HUES64 (cell line): ENCODE results near the gene CRYAA. TPM values are rescaled to one million over a fixed set of nuclear protein-coding genes. Genes with fewer than 3 reads are reported as not detected.
"Not testable (repeated sequence)": the region's sequence is repeated elsewhere in the genome, so short reads cannot be mapped to it uniquely, and the experiment has no call there.

Source experiments
- H3K27ac ChIP-seq: 2 replicates; pipeline ENCODE4 v1.7.0; 2013; ENCODE audit warnings: low read depth, low read length, inconsistent platforms
- H3K27me3 ChIP-seq: 2 replicates; pipeline ENCODE4 v1.6.1; 2013; ENCODE audit warnings: mild to moderate bottlenecking, low read length; ENCODE audit not compliant: insufficient read depth
- H3K36me3 ChIP-seq: 2 replicates; pipeline ENCODE4 v1.6.1; 2013; ENCODE audit warnings: mild to moderate bottlenecking, low read length; ENCODE audit not compliant: insufficient read depth
- H3K4me1 ChIP-seq: 2 replicates; pipeline ENCODE4 v1.6.1; 2013; ENCODE audit warnings: mild to moderate bottlenecking, low read length, moderate library complexity; ENCODE audit not compliant: insufficient read depth
- H3K4me3 ChIP-seq: 2 replicates; pipeline ENCODE4 v1.5.1; 2013; ENCODE audit warnings: mild to moderate bottlenecking, low read length, moderate library complexity
- H3K9ac ChIP-seq: 2 replicates; pipeline ENCODE4 v1.6.1; 2013; ENCODE audit warnings: mild to moderate bottlenecking, low read depth, low read length
- H3K9me3 ChIP-seq: 2 replicates; pipeline ENCODE4 v1.6.1; 2013; ENCODE audit warnings: low read depth, low read length; ENCODE audit not compliant: insufficient read depth
- WGBS: fragments of 150-250, 120-280 bp; methylation state at CpG from one replicate; pipeline ENCODE4 v1.1.7; 2013; ENCODE audit warnings: missing lambda C conversion rate; 5-methylcytosine and 5-hydroxymethylcytosine counted together
- polyA plus RNA-seq, 2 experiments: library from polyadenylated mRNA; stranded (reverse); fragments of 50-300 nt; gene quantifications; one replicate each; pipeline ENCODE4 v1.2.3, GENCODE V29; 2013

The CRYAA gene, protein sequence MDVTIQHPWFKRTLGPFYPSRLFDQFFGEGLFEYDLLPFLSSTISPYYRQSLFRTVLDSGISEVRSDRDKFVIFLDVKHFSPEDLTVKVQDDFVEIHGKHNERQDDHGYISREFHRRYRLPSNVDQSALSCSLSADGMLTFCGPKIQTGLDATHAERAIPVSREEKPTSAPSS
- polyA plus RNA-seq (2013, experiment 1 of 2): not detected
- polyA plus RNA-seq (2013, experiment 2 of 2): not detected

GRCh38 chr21:43168708-43169107 lies at the start of gene CRYAA:
TSS of gene CRYAA (plus strand) at chr21:43169008. CDS start at chr21:43169100, 92 bp downstream.
- not testable (repeated sequence) for H3K27ac ChIP-seq, H3K4me3 ChIP-seq, H3K9ac ChIP-seq, H3K4me1 ChIP-seq, H3K36me3 ChIP-seq, H3K9me3 ChIP-seq, H3K27me3 ChIP-seq
- WGBS: 97% methylated on average over 4 of the region's 16 CpGs

- H3K27ac ChIP-seq, H3K9me3 ChIP-seq, H3K4me3 ChIP-seq, H3K4me1 ChIP-seq, H3K9ac ChIP-seq, H3K27me3 ChIP-seq, H3K36me3 ChIP-seq: not testable (repeated sequence)
- WGBS: no CpG with 5 or more reads among the region's 7 CpGs
Observed at GRCh38 chr21:43130094-43130493, 38.7 kb upstream of the CRYAA start.

DNA sequence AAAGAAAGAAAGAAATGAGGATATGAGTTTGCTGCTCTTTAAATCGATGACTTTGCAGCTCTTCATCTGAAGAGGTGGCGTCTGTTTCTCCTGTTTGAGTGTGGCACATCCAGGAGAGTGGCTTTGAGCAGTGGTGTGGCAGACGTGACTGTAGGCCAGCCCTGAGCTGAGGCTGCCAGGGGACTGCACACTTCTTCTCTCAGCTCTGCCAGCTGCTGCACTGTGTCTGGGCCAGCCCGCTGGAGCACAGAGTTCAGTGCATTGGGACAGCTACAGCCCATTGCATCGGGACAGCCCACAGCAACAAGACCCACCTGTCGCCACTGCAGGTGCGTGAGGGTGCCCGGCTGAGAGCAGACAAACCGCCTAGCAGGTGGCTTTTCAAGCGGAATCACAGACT lies 34.3 kb upstream of the CRYAA start:
- no CpG with 5 or more reads among the region's 10 CpGs for WGBS
- not testable (repeated sequence) for H3K4me3 ChIP-seq, H3K27ac ChIP-seq, H3K4me1 ChIP-seq, H3K9ac ChIP-seq, H3K9me3 ChIP-seq, H3K36me3 ChIP-seq, H3K27me3 ChIP-seq

DNA sequence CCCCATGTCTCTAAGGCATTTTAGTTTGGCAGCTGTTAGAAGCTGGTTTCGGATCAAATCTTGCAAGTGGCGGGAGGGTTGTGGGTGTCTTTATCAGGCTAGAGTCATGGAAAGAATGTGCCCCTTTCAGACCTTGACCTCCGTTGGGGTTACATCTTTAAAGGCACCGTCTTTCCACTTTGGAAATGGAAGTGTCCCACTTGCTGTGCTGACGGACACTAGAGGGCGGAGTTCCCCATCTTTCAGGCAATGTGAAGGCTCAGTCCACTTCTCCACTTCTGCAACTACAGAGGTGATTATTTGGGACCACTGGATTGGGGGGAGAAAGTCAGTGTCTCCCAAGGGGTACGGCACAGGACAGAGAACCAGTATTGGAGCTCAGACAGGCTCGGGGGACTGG lies 29.9 kb upstream of the CRYAA start:
- not testable (repeated sequence) for H3K36me3 ChIP-seq, H3K9me3 ChIP-seq, H3K4me3 ChIP-seq, H3K27ac ChIP-seq, H3K9ac ChIP-seq, H3K27me3 ChIP-seq, H3K4me1 ChIP-seq
- WGBS: no CpG with 5 or more reads among the region's 8 CpGs

GRCh38 chr21:43141407-43141806 lies 27.4 kb upstream of the CRYAA start:
- not testable (repeated sequence) for H3K4me3 ChIP-seq, H3K27me3 ChIP-seq, H3K36me3 ChIP-seq, H3K9me3 ChIP-seq, H3K4me1 ChIP-seq, H3K27ac ChIP-seq, H3K9ac ChIP-seq
- no CpG with 5 or more reads among the region's 17 CpGs for WGBS

- not testable (repeated sequence) for H3K9ac ChIP-seq, H3K27ac ChIP-seq, H3K9me3 ChIP-seq, H3K4me3 ChIP-seq, H3K4me1 ChIP-seq, H3K36me3 ChIP-seq, H3K27me3 ChIP-seq
- no CpG with 5 or more reads among the region's 12 CpGs for WGBS
Observed at GRCh38 chr21:43146637-43147036, 22.2 kb upstream of the CRYAA start.

GRCh38 chr21:43147999-43148398 lies 20.8 kb upstream of the CRYAA start:
- not testable (repeated sequence) for H3K9ac ChIP-seq, H3K9me3 ChIP-seq, H3K4me3 ChIP-seq, H3K4me1 ChIP-seq, H3K27ac ChIP-seq, H3K36me3 ChIP-seq, H3K27me3 ChIP-seq
- WGBS: no CpG with 5 or more reads among the region's 7 CpGs

- H3K9ac ChIP-seq, H3K36me3 ChIP-seq, H3K4me3 ChIP-seq, H3K4me1 ChIP-seq, H3K27me3 ChIP-seq, H3K9me3 ChIP-seq, H3K27ac ChIP-seq: not testable (repeated sequence)
- no CpG with 5 or more reads among the region's 11 CpGs for WGBS
Observed at GRCh38 chr21:43149344-43149743, 19.5 kb upstream of the CRYAA start.

DNA sequence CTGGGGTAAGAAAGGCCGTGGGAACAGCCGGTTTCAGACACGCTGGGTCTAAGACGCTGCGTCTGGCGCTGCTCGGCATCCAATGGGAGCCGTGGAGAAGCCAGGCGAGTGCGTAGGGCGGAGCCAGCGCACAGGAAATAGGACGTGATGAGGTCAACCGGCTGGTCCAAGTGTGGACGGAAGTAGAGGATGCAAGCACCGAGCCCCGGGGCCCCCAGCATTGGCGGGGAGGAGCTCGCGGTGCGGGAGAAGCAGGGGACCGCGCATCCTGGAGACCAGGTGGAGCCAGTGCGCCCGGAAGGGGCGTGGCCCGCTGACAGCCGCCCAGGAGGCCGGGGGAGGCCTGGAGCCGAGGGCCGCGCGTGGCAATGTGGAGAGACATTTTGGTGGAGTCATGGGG lies 15.2 kb upstream of the CRYAA start:
- not testable (repeated sequence) for H3K4me1 ChIP-seq, H3K9ac ChIP-seq, H3K9me3 ChIP-seq, H3K4me3 ChIP-seq, H3K27me3 ChIP-seq, H3K27ac ChIP-seq, H3K36me3 ChIP-seq
- WGBS: no CpG with 5 or more reads among the region's 33 CpGs

DNA sequence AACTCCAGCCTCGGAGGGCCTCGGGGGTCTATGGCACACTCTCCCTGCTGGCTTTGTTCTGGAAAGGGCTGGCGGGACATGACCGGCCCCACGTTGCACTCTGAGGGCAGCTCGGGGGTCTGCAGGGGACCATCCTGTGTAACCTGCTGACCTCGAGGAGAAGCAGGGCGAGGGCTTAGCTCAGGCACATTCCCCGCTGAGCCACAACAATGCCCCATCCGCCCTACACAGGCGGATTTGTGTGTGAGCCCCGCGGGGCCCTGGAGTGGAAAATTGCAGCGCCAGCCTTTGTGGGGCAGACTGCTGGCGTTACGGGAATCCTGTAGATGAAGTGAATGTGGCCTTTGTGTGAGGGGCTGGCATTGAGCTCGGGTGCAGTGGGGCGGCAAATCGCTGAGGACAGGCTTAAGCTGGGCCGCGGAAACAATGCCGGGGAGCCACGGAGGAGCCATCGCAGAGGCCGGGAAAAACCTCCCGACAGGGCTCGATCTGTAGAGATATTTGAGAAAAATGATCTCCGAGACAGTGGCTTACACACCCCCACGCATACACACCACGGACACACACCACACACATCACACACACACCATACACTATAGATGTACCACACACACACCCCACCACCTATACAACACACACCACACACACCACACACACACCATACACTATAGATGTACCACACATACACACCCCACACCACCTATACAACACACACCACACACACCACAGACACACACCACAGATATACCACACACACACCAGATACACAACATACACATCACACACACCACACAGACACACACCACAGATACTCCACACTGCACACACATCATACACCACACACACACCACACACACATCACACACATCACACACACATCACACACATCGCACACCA lies 9.3 kb upstream of the CRYAA start:
- WGBS: no CpG with 5 or more reads among the region's 31 CpGs
- not testable (repeated sequence) for H3K27ac ChIP-seq, H3K4me1 ChIP-seq

DNA sequence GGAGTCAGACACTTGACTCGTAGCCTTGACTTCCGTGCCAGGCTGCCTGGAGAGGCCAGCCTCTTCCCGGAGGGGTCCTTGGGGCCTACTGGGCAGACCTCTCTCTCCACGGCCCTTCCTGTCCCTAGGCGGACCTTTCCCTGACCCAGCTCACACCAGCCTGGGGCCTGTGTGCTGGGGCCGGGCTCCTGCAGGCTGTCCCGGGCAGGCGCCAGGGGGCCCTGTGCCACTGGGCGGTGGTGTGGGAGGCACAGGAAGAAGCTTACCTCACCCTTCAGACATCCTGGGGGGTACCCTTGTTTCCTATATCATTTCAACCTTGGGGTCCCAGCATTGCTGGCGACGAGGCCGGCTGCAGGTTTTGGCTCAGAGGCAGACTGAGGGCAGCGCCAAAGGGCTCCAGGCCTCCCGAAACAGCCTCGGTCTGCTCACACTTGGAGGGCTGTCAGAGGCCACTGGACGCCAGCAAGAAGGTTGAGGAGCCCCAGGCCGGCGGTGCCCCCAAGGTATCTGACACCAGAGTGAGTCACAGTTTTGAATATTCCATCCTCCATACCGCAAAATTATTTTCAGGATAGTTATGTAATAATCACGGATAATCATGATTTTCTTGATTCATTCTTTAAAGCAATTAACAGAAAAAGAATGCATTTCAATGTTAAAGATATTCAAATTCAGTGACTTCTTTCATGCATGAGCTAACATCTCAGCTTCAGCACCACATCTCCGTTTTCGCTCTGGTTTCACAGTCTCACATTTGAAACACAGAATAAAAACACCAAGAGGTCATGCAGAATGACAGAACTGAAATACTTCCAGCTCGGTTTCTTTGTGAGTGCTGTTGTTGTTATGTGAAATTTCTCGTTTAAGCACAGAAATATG lies 6.7 kb upstream of the CRYAA start:
- not testable (repeated sequence) for H3K9me3 ChIP-seq, H3K4me3 ChIP-seq, H3K4me1 ChIP-seq, H3K36me3 ChIP-seq, H3K27me3 ChIP-seq, H3K9ac ChIP-seq, H3K27ac ChIP-seq
- WGBS: no CpG with 5 or more reads among the region's 24 CpGs

More for the DNA sequence above, 9.3 kb upstream of the CRYAA start:
- not testable (repeated sequence) for H3K9me3 ChIP-seq, H3K4me3 ChIP-seq, H3K27me3 ChIP-seq, H3K9ac ChIP-seq, H3K36me3 ChIP-seq
